ENCODE results near the gene IQCB1.

The IQCB1 gene

GRCh38 chr3:121871430-121871829 lies 36.6 kb upstream of the IQCB1 start:
- no peak for ATAC-seq
- TF ChIP-seq TOX (CRISPR knock-in tag; IDR thresholded peaks at IDR 0.05; ENCODE audit: borderline replicate concordance) (no peak), PATZ1 (CRISPR knock-in tag; IDR thresholded peaks at IDR 0.05; ENCODE audit: borderline replicate concordance) (no peak), ZC3H10 (CRISPR knock-in tag; IDR thresholded peaks at IDR 0.05) (no peak), TCF4 (CRISPR knock-in tag; IDR thresholded peaks at IDR 0.05; ENCODE audit: borderline replicate concordance) (no peak), CSDC2 (CRISPR knock-in tag; IDR thresholded peaks at IDR 0.05) (no peak), TSHZ2 (CRISPR knock-in tag; IDR thresholded peaks at IDR 0.05) (no peak), GLIS3 (CRISPR knock-in tag; IDR thresholded peaks at IDR 0.05) (no peak), ZNF70 (CRISPR knock-in tag; IDR thresholded peaks at IDR 0.05) (no peak), ARNTL (CRISPR knock-in tag; IDR thresholded peaks at IDR 0.05; ENCODE audit: borderline replicate concordance, low read depth) (no peak), RARB (CRISPR knock-in tag; IDR thresholded peaks at IDR 0.05) (no peak), BACH2 (CRISPR knock-in tag; IDR thresholded peaks at IDR 0.05; ENCODE audit: borderline replicate concordance) (no peak), ZNF565 (CRISPR knock-in tag; conservative IDR thresholded peaks at IDR 0.05; ENCODE audit: low read depth) (no peak), ZFP3 (CRISPR knock-in tag; IDR thresholded peaks at IDR 0.05) (no peak), CSRNP3 (CRISPR knock-in tag; IDR thresholded peaks at IDR 0.05) (no peak), ZFP30 (CRISPR knock-in tag; IDR thresholded peaks at IDR 0.05) (no peak), ESRRG (CRISPR knock-in tag; IDR thresholded peaks at IDR 0.05) (no peak)
- TF ChIP-seq, protein P1, sequence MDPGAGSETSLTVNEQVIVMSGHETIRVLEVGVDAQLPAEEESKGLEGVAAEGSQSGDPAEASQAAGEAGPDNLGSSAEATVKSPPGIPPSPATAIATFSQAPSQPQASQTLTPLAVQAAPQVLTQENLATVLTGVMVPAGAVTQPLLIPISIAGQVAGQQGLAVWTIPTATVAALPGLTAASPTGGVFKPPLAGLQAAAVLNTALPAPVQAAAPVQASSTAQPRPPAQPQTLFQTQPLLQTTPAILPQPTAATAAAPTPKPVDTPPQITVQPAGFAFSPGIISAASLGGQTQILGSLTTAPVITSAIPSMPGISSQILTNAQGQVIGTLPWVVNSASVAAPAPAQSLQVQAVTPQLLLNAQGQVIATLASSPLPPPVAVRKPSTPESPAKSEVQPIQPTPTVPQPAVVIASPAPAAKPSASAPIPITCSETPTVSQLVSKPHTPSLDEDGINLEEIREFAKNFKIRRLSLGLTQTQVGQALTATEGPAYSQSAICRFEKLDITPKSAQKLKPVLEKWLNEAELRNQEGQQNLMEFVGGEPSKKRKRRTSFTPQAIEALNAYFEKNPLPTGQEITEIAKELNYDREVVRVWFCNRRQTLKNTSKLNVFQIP (CRISPR knock-in tag; IDR thresholded peaks at IDR 0.05; ENCODE audit: borderline replicate concordance, low read depth): no peak

GRCh38 chr3:121870717-121871116 lies 35.9 kb upstream of the IQCB1 start:
- no peak for ATAC-seq

More at GRCh38 chr3:121870717-121871116, 35.9 kb upstream of the IQCB1 start:
- no peak for TF ChIP-seq TCF4 (CRISPR knock-in tag; IDR thresholded peaks at IDR 0.05; ENCODE audit: borderline replicate concordance)
- no peak for TF ChIP-seq BACH2 (CRISPR knock-in tag; IDR thresholded peaks at IDR 0.05; ENCODE audit: borderline replicate concordance)
- no peak for TF ChIP-seq PPARA (CRISPR knock-in tag; IDR thresholded peaks at IDR 0.05; ENCODE audit: borderline replicate concordance)
- TF ChIP-seq ISL1 (CRISPR knock-in tag; IDR thresholded peaks at IDR 0.05): no peak
- TF ChIP-seq RARB (CRISPR knock-in tag; IDR thresholded peaks at IDR 0.05): no peak
- TF ChIP-seq ZFP30 (CRISPR knock-in tag; IDR thresholded peaks at IDR 0.05): no peak
- no peak for TF ChIP-seq CREB5 (CRISPR knock-in tag; IDR thresholded peaks at IDR 0.05; ENCODE audit: low read depth)
- TF ChIP-seq, protein P1 (CRISPR knock-in tag; IDR thresholded peaks at IDR 0.05; ENCODE audit: borderline replicate concordance, low read depth): no peak
- no peak for TF ChIP-seq CSRNP3 (CRISPR knock-in tag; IDR thresholded peaks at IDR 0.05)
- TF ChIP-seq ZNF8 (CRISPR knock-in tag; IDR thresholded peaks at IDR 0.05): no peak
- TF ChIP-seq ARNTL (CRISPR knock-in tag; IDR thresholded peaks at IDR 0.05; ENCODE audit: borderline replicate concordance, low read depth): no peak
- no peak for TF ChIP-seq ZNF70 (CRISPR knock-in tag; IDR thresholded peaks at IDR 0.05)
- no peak for TF ChIP-seq CSDC2 (CRISPR knock-in tag; IDR thresholded peaks at IDR 0.05)
- no peak for TF ChIP-seq ZC3H10 (CRISPR knock-in tag; IDR thresholded peaks at IDR 0.05)
- TF ChIP-seq PATZ1 (CRISPR knock-in tag; IDR thresholded peaks at IDR 0.05; ENCODE audit: borderline replicate concordance): no peak

All from SK-N-SH treated with all-trans-retinoic acid at 6 μM for 48 hours (cell line).